Epithelial cell of esophagus (primary cell): ENCODE results near the gene ARHGAP23.
A peak's percentile ranks its signal among the peaks of the same experiment; 100 is the strongest.
"Not testable (repeated sequence)": the region's sequence is repeated elsewhere in the genome, so short reads cannot be mapped to it uniquely, and the experiment has no call there.

Experiments
- DNase-seq: peaks from one replicate; pipeline ENCODE4 v3.0.0; 2010; ENCODE audit warnings: low read depth
- H3K4me3 ChIP-seq: 2 replicates; pipeline ENCODE4 v1.5.1; 2011; ENCODE audit warnings: mild to moderate bottlenecking, low read length, control low read depth
- TF ChIP-seq, protein P1 (sequence below): IDR thresholded peaks from 2 replicates; pipeline ENCODE4 v1.5.1; 2011; ENCODE audit warnings: low read depth, mild to moderate bottlenecking, low read length, control low read depth, inconsistent platforms; ENCODE audit not compliant: insufficient read depth; ENCODE audit errors: missing control alignments

The ARHGAP23 gene

DNA sequence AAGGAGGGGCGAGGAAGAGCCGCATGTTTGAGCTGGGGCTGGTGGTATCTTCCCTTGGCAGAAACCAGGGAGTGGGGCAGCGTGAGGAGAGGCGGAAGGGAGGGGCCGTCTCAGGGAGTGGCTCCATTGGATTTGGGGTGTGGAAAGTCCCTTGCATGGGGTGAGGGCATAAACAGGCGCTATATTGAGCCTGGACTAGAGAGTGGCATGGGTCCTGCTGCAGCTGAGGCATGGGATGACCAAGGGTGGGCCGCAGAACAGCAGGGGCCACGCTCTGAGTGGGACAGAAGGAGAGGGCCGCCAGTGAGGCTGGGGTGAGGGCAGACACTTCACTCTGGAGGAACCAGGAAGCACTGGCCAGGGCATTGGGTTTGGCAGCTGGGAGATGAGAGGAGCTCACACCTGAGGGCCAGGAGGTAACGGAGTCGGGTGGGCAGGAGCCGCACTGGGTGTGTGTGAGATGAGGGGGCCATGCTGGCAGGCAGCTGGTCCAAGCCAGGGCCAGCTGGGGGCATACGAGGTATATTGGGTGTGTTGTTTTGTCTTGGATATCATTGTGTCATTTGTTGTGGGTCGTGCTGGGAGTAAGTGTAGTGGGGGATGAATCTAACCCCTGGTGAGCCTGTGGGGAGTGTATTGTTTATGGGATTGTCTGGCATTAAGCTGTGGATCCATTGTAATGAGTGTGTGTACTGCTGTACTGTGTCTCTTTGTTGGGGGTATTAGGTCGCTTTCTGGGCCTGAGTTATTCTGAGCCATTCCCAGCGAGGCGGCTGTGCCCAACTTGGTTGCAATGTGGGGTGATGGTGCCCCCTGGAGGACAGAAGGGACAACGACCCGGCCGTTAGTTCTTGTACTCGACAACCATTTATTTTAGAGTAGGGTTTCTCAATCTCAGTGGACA, 56.2 kb downstream of the ARHGAP23 start:
- not testable (repeated sequence) for H3K4me3 ChIP-seq
- DNase-seq, result peak; percentile 50
- TF ChIP-seq, protein P1, sequence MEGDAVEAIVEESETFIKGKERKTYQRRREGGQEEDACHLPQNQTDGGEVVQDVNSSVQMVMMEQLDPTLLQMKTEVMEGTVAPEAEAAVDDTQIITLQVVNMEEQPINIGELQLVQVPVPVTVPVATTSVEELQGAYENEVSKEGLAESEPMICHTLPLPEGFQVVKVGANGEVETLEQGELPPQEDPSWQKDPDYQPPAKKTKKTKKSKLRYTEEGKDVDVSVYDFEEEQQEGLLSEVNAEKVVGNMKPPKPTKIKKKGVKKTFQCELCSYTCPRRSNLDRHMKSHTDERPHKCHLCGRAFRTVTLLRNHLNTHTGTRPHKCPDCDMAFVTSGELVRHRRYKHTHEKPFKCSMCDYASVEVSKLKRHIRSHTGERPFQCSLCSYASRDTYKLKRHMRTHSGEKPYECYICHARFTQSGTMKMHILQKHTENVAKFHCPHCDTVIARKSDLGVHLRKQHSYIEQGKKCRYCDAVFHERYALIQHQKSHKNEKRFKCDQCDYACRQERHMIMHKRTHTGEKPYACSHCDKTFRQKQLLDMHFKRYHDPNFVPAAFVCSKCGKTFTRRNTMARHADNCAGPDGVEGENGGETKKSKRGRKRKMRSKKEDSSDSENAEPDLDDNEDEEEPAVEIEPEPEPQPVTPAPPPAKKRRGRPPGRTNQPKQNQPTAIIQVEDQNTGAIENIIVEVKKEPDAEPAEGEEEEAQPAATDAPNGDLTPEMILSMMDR, result peak; percentile 70

DNA sequence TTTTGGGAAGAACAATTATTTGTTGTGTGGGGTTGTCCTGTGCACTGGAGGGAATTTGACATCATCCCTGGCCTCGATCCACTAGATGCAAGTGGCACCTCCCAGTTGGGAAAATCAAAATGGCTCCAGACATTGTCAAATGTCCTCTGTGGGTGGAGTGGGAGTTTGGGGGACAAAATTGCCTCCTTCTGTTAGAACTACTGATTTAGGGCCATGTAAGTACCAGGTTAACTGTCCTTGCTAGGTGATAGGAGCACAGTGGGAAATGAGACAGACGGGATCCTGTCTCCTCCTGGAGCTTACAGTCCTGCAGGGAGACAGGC, 56.8 kb downstream of the ARHGAP23 start:
- H3K4me3 ChIP-seq, result no peak overlapping the region
- DNase-seq, result no peak
- TF ChIP-seq, protein P1, result no peak

DNA sequence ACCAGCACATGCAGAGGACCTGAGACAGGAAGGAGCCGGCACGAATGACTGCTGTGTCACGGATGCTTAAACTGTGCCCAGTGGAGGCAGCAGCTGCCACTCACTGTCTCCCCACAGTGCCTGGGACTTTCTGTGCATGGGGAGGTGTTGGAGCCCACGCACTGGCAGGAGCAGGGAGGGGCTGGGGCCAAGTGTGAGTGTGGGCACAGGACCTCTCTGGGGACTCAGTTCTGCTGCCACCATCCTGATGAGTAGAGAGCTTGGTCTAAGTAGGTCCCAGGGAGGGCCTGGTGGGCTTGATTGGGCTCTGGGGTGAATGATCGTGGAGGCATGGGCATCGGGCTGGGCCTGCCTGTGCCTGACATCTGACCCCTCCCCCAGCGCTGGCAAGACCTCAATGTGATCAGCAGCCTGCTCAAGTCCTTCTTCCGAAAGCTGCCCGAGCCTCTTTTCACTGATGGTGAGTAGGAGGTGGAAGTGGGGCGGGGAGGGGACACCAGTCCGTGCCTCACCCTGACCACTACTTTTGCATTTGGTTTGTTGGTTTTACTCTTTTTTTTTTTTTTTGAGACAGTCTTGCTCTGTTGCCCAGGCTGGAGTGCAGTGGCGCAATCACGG, 57.5 kb downstream of the ARHGAP23 start:
- DNase-seq, H3K4me3 ChIP-seq: not testable (repeated sequence)

DNA sequence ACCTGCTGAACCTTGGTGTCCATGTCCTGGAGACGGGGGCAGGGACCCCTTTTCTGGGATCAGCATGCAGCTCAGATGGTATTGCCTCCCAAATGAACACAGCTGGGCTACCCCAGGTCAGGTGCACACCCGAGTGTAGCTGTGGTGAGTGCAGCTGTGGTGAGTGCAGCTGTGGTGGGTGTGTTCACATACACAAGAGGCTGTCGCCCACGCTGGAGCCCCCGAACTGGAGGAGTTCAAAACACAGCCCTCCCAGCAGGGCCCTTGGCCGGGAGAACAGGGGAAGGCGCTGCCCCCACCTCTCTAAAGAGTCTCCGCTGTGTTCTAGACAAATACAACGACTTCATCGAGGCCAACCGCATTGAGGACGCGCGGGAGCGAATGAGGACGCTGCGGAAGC, 61.5 kb downstream of the ARHGAP23 start:
- not testable (repeated sequence) for DNase-seq, H3K4me3 ChIP-seq

DNA sequence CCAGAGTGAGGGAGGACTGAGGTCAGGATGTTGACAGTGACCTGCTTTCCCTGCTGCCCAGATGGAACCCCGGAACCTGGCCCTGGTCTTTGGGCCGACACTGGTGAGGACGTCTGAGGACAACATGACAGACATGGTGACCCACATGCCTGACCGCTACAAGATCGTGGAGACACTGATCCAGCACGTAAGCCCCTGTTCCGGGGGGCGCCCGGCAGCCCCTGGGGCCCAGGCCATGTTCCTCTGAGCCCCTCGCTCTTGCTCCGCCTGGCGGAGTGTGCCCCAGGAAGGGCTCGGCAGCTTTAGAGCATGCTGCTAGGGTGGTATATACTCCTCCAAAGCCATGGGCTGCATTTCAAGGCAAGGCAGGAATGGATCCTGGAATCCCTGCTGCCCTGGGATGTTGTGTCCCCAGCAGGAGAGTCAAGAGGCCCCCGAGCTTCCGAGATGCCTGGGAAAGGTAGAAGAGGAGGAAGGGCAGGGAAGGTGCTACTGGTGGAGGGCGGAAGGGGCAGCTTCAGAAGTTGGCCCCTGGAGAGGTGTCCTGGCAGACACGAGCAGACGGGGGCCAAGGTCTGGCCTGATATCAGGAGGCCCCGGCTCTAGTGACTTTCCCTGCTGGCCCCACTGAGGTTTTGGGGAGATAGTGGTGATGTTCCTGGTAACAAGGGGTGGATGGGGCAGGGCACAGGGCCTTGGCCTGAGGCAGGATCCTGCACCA, 63.2 kb downstream of the ARHGAP23 start:
- not testable (repeated sequence) for H3K4me3 ChIP-seq, DNase-seq

DNA sequence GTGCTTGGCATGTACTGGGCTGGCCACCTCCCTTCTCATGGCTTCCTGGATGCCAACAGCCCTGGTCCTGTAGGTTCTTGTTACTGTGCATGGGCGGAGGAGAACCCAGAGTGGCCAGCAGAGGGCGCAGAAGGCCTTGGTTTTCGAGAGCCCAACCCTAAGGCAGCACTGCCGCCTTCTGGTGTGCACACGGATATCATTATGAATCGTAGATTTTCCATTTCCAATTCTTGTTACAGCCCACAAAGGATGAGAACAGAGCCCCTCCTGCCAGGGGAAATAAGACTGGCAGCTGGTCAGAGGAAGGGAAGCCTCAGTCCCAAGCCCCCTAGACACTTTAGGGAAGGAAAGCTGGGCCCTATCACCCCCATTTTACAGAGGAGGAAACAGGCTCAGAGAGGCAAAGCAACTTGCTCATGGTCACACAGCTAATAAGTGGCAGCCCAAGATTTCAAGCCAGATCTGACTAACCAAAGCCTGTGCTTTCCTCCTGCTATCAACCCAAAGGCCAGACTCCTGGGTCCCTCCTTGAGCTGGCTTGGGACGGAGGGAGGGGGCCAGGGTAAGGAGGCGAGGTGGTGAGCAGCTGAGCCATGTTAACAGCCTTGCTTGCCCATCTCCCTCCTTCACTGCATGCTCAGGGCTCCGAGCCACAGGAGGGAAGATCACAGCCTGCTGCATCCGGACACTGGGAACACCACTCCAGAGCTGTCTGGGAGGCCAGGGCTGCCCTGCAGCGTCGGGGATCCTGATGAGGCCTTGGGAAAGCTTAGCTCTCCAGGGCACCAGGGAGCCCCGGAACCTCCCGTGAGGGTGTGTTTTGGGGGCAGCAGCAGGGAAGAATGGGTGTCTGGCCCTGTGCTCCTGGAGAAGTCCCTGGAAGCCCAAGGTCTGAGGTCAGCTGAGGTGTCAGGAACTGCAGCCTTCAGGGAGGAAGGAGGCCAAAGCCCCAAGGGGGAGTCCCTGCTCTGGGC, 64.1 kb downstream of the ARHGAP23 start:
- peak; percentile 89 for DNase-seq
- not testable (repeated sequence) for H3K4me3 ChIP-seq
- TF ChIP-seq, protein P1, result peak; percentile 74

DNA sequence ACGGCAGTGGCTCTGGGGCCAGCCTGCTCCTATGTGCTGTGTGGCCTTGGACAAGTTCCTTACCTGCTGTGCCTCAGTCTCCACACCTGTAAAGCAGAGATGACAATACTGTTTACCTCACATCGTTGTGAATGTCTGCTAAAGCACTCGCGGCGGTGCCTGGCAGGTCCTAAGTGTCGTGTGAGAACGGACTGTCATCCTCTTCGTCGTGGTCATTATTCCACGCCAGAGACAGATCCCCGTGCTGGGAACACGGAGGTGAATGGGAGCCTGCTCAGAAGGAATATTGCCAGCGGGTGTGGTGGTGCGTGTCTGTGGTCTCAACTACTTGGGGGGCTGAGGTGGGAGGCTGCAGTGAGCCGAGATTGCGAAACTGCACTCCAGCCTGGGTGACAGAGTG, 65.9 kb downstream of the ARHGAP23 start:
- H3K4me3 ChIP-seq, DNase-seq: not testable (repeated sequence)

DNA sequence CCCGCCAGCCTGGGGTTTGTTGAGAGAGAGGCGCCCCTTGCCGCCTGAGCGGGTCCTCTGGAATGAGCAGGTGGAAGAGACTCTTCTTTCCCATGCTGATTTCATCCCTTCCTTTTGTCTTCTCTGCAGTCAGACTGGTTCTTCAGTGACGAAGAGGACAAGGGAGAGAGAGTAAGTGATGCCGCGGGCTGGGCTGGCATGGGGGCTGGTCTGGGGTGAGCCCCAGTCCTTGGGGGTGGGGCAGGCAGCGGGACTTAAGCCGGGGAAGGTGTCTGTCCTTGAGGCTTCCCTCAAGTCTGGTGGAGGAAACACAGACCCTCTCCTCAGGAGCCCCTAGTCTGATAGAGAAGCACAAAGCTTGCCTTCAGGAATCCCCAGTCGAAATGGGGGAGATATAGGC, 69.4 kb downstream of the ARHGAP23 start:
- not testable (repeated sequence) for DNase-seq, H3K4me3 ChIP-seq

DNA sequence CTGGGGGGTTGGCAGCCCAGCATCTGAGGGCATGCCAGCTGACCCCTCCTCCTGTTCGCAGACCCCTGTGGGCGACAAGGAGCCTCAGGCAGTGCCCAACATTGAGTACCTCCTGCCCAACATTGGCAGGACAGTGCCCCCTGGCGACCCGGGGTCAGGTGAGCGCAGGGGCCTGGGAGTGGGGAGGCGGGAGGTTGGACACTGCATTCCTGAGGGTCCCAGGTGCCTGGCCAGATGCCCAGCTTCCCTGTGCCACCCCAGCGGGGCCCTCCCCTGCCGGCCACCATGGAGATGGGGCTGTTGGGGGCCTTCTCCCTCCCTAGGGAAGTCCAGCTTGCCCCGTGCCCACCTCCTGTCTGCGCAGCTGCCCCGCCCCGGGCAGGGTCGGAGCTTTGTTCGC, 70.1 kb downstream of the ARHGAP23 start:
- TF ChIP-seq, protein P1, result no peak

DNA sequence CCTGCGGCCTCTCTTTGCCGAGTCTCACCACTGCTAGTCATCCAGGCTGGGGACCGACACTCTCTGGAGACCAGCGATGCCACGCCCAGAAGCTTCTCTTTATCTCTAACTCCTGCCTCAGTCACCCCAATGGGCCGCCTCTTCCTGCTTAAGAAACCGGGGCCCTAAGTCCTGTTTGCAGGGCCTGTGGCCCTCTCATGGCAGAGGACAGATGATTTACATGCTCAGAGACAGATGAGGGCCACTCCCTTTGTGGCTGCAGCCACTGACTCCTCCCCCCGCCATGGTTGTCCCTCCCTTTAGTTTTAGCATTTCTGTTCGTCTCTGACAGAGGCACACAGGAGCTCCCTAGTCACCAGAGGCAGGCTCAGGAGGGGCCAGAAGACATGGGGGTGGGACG, 71.0 kb downstream of the ARHGAP23 start:
- not testable (repeated sequence) for DNase-seq, H3K4me3 ChIP-seq

More for the DNA sequence above, 70.1 kb downstream of the ARHGAP23 start:
- no peak for DNase-seq
- H3K4me3 ChIP-seq, result no peak overlapping the region

DNA sequence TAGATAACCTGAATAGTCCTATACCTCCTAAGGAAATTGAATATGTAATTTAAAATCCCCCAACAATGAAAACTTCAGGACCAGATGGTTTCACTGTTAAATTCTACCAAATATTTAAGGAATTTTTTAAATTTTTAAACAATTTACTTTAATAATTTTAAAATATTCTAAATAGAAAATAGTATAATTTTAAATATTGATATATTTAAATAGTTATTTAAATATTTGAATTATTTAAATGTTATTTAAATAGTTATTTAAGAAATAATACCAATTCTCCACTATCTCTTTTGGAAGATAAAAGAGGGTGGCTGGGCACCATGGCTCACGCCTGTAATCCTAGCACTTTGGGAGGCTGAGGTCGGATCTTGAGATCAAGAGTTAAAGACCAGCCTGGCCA, 73.5 kb downstream of the ARHGAP23 start:
- not testable (repeated sequence) for DNase-seq, H3K4me3 ChIP-seq

DNA sequence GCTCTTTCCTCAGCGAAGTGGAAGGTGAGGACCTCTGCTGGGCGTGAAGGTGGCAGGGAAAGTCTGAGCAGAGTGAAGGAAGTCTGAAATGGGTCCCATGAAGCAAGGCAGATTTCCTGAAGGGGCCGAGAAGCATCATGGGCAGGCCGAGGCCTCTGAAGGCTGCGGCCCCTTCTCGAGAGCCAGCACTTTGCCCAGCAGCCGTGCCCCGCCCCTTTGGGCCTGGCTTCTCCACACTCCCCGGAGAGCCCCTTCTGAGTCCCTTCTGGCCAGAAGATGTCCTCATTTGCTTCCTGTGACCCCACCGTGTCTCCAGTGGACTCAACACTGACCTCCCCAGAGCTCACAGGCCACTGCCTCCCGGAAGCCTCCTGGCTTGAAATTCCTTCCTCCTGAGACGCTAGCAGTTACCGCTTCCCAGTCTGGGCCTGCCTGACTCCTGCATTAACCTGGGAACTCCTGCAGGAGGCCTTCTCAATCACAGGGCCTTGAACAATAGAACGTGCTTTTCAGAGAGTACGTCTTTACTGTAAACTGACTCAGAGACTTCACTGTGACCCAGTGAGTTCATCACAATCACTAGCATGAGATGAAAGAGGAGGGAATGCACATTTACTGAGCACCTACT, 75.1 kb downstream of the ARHGAP23 start:
- not testable (repeated sequence) for H3K4me3 ChIP-seq, DNase-seq
